Ovary (tissue), 9 donors: ENCODE measurements around the gene P4HTM. TPM values are rescaled to one million over a fixed set of nuclear protein-coding genes. Genes with fewer than 3 reads are reported as not detected.

Experiments used
- DNase-seq, 5 donors: peaks; one replicate each; pipeline ENCODE4 v3.0.0-alpha.2; 2019 to 2020
- H3K27ac ChIP-seq, 2 donors: fragments of 200-600 bp; one replicate each; pipeline versions ENCODE4 v1.5.1 to v1.8.0; 2019 to 2022
- H3K27me3 ChIP-seq: fragments of 200-600 bp; one replicate; pipeline ENCODE4 v1.8.0; 2022
- H3K36me3 ChIP-seq: fragments of 200-600 bp; sonication (generic); one replicate; pipeline ENCODE4 v1.5.1; 2019
- H3K4me1 ChIP-seq: one replicate; pipeline ENCODE4 v1.8.1; 2013; ENCODE audit warnings: mild to moderate bottlenecking, moderate library complexity; ENCODE audit not compliant: insufficient read depth
- H3K4me3 ChIP-seq: fragments of 200-600 bp; sonication (generic); one replicate; pipeline ENCODE4 v1.5.1; 2017
- H3K9me3 ChIP-seq, 2 donors: fragments of 200-600 bp in 1 of 2; sonication (generic) in 1 of 2; one replicate each; pipeline versions ENCODE4 v1.5.1 to v1.8.1; 2013 to 2019; ENCODE audit warnings: mild to moderate bottlenecking in 1 of 2, moderate library complexity in 1 of 2
- EP300 ChIP-seq: sonication (generic); formaldehyde crosslinking; IDR thresholded peaks from one replicate; pipeline ENCODE4 v1.6.1; 2017; ENCODE audit warnings: antibody characterized with exemption
- POLR2A ChIP-seq: fragments of 450-650 bp; IDR thresholded peaks from one replicate; pipeline ENCODE4 v1.6.1; 2017; ENCODE audit warnings: antibody characterized with exemption, mild to moderate bottlenecking, moderate library complexity
- WGBS, 3 donors: extraction: QIAGEN DNeasy Blood & Tissue Kit in 1 of 3; methylation state at CpG; one replicate each; pipeline versions ENCODE4 v1.1.5 to v1.1.7; 2013 to 2017; 5-methylcytosine and 5-hydroxymethylcytosine counted together
- intact Hi-C, 4 donors: fragments of 100-400 bp; cut with DNase I; formaldehyde crosslinking; loops; one replicate each; pipeline versions ENCODE4 v1.11.0 to v1.15.1; 2022 to 2023
- polyA plus RNA-seq, 2 donors: library from polyadenylated mRNA; stranded (reverse); fragments of 200-250 nt in 1 of 2; fragments of 350-450 nt in 1 of 2; fragmentation: Illumina TruSeq in 1 of 2; extraction: RNeasy Lipid Tissue Mini Kit (QIAGEN cat#74804) in 1 of 2; gene quantifications; one replicate each; pipeline ENCODE4 v1.2.3, GENCODE V29; 2013 to 2014
- total RNA-seq, 7 donors: library from RNA; depleted of rRNA in 2 of 7; stranded (reverse); fragments of >200 nt in 2 of 7; fragmentation: NEBNext Ultra II Directional in 3 of 7; extraction: Animal tissue kit (Norgen Biotek cat#: 25700) in 3 of 7; gene quantifications; one replicate each; pipeline versions ENCODE4 v1.1.0 to v1.2.4, GENCODE V29; 2016 to 2023
- TF ChIP-seq, protein P1 (sequence below), 3 donors: fragments of 450-650 bp in 2 of 3; fragments of 200-600 bp in 1 of 3; IDR thresholded peaks; one replicate each; pipeline versions ENCODE4 v1.5.1 to v1.8.0; 2016 to 2022; ENCODE audit warnings: antibody characterized with exemption in 3 of 3, mild to moderate bottlenecking in 1 of 3
- donor health status: DM: no; HTN: no; CAD: no; lungs with moderate emphysema.
- donor health status: DM: no; HTN: no; CAD: no.
- donor health status: Bipolar disorder and iron deficiency.
- donor health status: DM: yes; HTN: yes; CAD: no.
- donor health status: DM: no; HTN: no; CAD: no.
- donor health status: DM: yes; HTN: yes; CAD: no.

The P4HTM gene
- total and polyA plus RNA-seq, 9 donors: 16.6 to 125 (median 41.0) TPM

DNA sequence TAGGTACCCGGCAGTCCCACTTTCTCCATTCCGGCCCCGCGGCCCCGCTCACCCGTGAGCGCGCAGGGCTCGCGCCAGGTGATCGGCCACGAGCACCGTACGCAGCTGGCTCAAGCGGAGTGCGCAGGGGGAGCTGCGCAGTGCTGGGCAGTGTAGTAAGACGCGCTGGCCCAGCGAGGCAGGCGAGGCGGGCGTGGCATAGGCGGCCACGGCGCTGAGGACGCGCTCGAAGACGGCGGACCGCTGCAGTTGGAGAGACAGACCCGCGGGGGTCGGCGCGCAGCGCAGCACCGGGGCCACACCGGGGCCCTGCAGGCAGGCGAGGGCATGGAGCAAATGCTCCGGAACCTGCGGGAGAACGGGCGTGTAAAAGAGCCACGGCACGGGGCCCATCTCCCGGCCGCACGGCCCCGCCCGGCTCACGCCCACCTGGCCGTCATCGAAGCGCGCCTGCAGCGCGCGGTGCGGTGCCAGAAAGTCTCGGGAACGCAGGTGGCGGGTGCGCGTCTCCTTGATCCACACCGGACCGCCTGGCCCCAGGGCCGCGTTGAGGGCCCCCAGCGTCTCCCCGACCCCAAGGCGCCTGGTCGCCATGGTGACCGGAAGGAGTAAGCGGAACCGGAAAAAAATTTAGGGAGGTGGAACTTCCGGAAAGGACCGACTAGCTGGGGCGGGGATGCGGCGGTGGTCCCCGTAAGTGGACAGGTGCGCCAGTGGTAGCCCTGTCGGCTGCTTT is 28.1 kb downstream of the P4HTM start, which contains the start of gene DALRD3:
Gene DALRD3, minus strand, starts transcription at position 610 of the 736 bp plus-strand sequence. Its CDS starts 16 bp downstream, at position 594.
- no peaks in the 10 kb centered on the region for H3K9me3 ChIP-seq
- H3K4me1 ChIP-seq: peaks cover 10% of the 10 kb centered on the region
- 0 to 1% (median 0%) methylated on average over 75 to 85 of the region's 85 CpGs for WGBS, 3 donors
- peak within 1 kb of the TSS in 1 of 2 donors; percentile 61 for H3K27ac ChIP-seq
- no peaks in the 10 kb centered on the region for H3K27me3 ChIP-seq
- peak; percentile 67 to 80 (median 74) for DNase-seq
- H3K36me3 ChIP-seq: no peaks in the 10 kb centered on the region
- no peak for TF ChIP-seq EP300
- TF ChIP-seq, protein P1, sequence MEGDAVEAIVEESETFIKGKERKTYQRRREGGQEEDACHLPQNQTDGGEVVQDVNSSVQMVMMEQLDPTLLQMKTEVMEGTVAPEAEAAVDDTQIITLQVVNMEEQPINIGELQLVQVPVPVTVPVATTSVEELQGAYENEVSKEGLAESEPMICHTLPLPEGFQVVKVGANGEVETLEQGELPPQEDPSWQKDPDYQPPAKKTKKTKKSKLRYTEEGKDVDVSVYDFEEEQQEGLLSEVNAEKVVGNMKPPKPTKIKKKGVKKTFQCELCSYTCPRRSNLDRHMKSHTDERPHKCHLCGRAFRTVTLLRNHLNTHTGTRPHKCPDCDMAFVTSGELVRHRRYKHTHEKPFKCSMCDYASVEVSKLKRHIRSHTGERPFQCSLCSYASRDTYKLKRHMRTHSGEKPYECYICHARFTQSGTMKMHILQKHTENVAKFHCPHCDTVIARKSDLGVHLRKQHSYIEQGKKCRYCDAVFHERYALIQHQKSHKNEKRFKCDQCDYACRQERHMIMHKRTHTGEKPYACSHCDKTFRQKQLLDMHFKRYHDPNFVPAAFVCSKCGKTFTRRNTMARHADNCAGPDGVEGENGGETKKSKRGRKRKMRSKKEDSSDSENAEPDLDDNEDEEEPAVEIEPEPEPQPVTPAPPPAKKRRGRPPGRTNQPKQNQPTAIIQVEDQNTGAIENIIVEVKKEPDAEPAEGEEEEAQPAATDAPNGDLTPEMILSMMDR (IDR thresholded peaks at IDR 0.05): peak in 1 of 3 donors; percentile 5
- TF ChIP-seq POLR2A: peak; percentile 52
- H3K4me3 ChIP-seq: peak within 1 kb of the TSS; percentile 59
- intact Hi-C loops: no loop called here

DNA sequence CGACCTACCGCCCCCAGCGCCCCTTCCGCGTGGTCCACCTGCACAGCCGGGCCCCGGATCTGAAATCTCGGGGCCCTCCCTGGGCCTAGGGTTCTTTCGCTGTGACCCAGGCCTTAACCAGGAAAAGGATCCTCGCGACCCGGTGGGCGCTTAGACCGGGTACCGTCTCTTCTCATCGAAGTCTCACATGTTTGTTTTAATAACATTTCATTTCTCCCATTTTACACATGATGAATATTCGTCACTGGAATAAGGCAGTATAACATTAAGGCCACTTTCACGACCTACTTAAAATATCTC is 28.6 kb downstream of the P4HTM start:
- intact Hi-C loops: no loop called here
- Histone ChIP-seq H3K36me3 (no peaks in the 10 kb centered on the region), H3K9me3 (no peaks in the 10 kb centered on the region), H3K27me3 (no peaks in the 10 kb centered on the region), H3K4me1 (peaks cover 10% of the 10 kb centered on the region), H3K4me3 (peak overlapping the region; percentile 59), H3K27ac (peak overlapping the region in 1 of 2 donors; percentile 61)
- 2 to 3% (median 3%) methylated on average over 18 of the region's 18 CpGs for WGBS, 3 donors
- TF ChIP-seq, protein P1 (IDR thresholded peaks at IDR 0.05): no peak
- TF ChIP-seq POLR2A: no peak
- TF ChIP-seq EP300: no peak
- no peak for DNase-seq

DNA sequence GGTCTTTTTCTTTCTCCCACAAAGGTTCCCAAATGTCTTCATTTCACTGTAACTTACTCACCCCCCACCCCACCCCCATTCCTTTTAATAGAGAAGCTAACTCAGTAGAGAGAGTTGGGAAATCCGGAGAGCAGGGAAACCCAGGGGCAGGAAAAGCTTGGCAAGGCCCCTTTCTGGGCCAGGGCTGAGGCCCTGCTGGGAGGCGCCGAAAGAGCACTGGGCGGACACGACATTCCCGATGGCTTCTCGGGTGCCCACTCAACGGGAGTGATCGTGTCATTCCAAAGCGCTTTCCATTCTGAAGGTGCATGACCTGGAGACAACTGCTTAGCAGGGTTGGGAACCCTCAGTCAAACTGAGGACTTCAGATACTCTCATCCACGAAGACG is 29.9 kb downstream of the P4HTM start:
- H3K4me3 ChIP-seq: peak overlapping the region; percentile 94
- no peak for TF ChIP-seq POLR2A
- TF ChIP-seq, protein P1 (IDR thresholded peaks at IDR 0.05): no peak
- no peak for TF ChIP-seq EP300
- peaks cover 10% of the 10 kb centered on the region for H3K4me1 ChIP-seq
- H3K36me3 ChIP-seq: no peaks in the 10 kb centered on the region
- no peak overlapping the region for H3K27ac ChIP-seq
- intact Hi-C loops: loop anchor here in 1 of 4 donors (10.0 kb wide), 1 partner anchor 105 kb away; the partner anchor contains the start of gene ARIH2
- H3K9me3 ChIP-seq: no peaks in the 10 kb centered on the region
- DNase-seq: peak in 2 of 5 donors; percentile 30 to 40
- 45 to 57% (median 49%) methylated on average over 12 of the region's 12 CpGs for WGBS, 3 donors
- no peaks in the 10 kb centered on the region for H3K27me3 ChIP-seq

DNA sequence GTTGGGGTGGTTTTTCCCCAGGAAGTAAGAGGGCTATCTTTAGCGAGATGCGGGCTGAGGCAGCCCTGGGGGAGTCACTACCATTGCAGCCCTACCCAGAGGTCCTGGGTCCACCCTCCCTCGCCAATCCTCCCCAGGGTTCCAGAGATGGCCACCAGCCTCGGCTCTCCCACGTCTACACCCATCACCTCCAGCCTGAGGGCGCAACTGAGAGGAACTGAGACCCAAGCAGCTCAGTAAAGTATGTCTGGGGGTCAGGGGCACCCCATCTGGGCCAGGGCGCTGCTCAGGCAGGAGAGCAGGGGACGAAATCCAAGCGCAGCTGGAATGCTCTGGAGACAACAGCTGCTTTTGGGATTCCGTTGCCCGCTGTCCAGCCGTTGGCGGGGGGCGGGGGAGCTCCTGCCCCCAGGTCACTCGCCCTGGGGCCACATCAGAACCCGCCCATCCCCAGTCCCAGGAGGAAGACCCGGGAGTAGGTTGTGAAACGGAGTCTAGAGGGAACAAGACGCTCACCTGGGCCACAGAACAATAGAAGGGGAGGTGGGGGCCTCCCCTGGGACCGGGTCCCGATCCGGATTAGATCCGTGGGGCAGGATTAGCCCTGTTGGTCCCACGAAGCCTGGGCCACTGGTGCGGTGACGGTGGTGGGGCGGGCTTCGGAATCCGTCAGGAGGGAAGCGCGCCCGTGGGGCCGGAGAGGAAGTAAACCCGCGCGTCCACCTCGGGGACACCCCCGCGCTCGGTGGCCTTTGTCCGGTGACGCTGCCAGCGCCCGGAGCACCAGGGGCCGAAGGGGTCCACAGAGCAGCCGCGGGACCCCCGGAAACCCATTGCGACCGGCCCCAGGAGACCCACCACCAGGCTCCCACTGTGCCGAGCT is 30.5 kb downstream of the P4HTM start:
- Histone ChIP-seq H3K36me3 (no peaks in the 10 kb centered on the region), H3K27me3 (no peaks in the 10 kb centered on the region), H3K4me1 (peaks cover 10% of the 10 kb centered on the region), H3K4me3 (peak overlapping the region; percentile 94), H3K27ac (peak overlapping the region; percentile 70 to 98), H3K9me3 (no peaks in the 10 kb centered on the region)
- peak in 4 of 5 donors; percentile 50 to 70 (median 62) for DNase-seq
- TF ChIP-seq EP300 (no peak), POLR2A (no peak)
- TF ChIP-seq, protein P1 (IDR thresholded peaks at IDR 0.05): no peak
- 2 to 3% (median 3%) methylated on average over 50 to 51 of the region's 51 CpGs for WGBS, 3 donors
- intact Hi-C loops: loop anchor here in 1 of 4 donors (10.0 kb wide), 1 partner anchor 106 kb away; the partner anchor contains the start of gene ARIH2
